Stimulated activated naive CD8-positive, alpha-beta T cell treated with anti-CD3 and anti-CD28 coated beads, Interleukin-15, Interleukin-2, amounts not matched to agents 100 ng/mL and 50 ng/mL, for 24 hours (primary cell): ENCODE measurements around the gene ENHO.
A peak's percentile ranks its signal among the peaks of the same experiment; 100 is the strongest.

Experiments used
- H3K27ac Mint-ChIP-seq: one replicate; pipeline ENCODE4 v1.8.0; 2021; ENCODE audit warnings: mild to moderate bottlenecking, mixed read lengths
- H3K27me3 Mint-ChIP-seq: one replicate; pipeline ENCODE4 v1.8.0; 2021; ENCODE audit warnings: mixed read lengths
- H3K36me3 Mint-ChIP-seq: one replicate; pipeline ENCODE4 v1.8.0; 2021; ENCODE audit warnings: low read depth, mixed read lengths
- H3K4me1 Mint-ChIP-seq: one replicate; pipeline ENCODE4 v1.8.0; 2021; ENCODE audit warnings: low read depth, mixed read lengths
- H3K4me3 Mint-ChIP-seq: one replicate; pipeline ENCODE4 v1.8.0; 2021; ENCODE audit warnings: mild to moderate bottlenecking, mixed read lengths
- H3K9me3 Mint-ChIP-seq: one replicate; pipeline ENCODE4 v1.8.0; 2021; ENCODE audit warnings: mixed read lengths

Gene ENHO

DNA sequence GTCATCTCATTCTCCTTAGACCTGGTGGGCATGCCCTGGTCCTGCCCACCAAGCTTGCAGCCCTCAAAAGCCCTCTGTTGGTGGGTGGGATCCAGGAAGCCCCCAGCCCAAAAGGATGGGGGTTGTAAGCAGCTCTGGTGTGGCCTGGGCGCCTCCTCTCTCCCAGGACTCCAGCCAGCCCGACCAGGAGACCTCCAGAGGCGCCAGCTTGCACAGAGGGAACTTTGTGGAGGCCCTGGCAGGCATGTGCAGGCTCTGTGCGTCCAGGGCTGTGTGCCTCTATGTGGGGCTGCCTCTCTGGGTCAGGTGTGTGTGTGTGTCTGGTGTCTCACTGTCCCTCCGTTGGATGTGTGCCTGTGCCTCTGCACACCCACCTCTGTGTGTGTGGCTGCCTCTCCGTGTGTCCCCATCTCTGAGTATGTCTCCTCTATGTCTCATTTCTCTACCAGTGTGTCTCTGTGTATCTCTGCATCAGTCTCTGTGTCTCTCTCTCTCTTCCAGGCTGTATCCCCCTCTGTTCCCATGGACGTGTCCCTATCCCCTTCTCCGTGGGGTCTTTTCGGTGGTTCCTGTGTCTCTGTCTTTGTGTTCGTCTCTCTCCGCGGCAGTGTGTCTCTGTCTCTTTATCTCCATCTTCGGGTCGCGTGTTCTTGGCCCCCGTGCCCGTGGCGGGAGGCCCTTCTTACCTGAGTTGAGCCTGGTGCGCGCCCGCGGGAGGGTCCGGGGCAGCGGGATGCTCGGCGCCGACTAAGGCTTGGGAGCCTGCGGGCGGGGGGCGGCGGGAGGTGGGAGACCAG is 501 bp downstream of the ENHO start:
- peaks cover 29% of the 10 kb centered on the region for H3K4me1 Mint-ChIP-seq
- H3K36me3 Mint-ChIP-seq = no peaks in the 10 kb centered on the region
- H3K4me3 Mint-ChIP-seq = peak overlapping the region; percentile 56
- H3K27me3 Mint-ChIP-seq = peaks cover 34% of the 10 kb centered on the region
- H3K9me3 Mint-ChIP-seq = no peaks in the 10 kb centered on the region
- no peak overlapping the region for H3K27ac Mint-ChIP-seq

DNA sequence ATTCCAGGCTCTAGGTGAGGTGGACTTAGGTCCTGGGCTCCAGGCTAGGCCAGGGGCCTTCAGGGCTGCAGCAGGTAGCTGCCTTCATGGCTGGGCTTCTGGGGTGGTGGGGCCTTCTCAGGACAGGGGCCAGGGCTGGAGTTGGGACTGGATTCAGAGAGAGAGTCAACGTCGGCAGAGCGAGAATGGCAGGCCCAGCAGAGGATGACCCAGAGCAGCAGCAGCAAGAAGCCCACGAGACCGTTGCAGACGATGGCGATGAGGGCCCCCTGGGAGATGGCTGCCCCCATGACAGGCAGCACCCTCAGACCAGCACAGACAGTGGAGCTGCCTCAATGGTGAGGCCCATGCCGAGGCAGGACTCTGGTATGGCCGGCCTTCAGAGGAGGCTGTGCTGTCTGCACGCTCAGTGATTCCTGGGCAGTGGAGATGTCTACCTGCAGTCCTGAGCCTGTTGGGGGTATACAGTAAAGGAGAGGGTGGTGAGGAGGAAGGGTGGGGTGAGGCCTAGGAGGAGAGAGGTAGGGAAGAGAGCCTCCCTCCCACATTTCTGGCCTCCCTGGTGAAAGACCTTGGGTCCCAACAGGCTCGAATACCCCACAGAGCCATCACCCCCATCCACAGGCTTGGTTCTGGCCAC is 1.3 kb downstream of the ENHO start:
- no peaks in the 10 kb centered on the region for H3K9me3 Mint-ChIP-seq
- no peak overlapping the region for H3K4me3 Mint-ChIP-seq
- peaks cover 29% of the 10 kb centered on the region for H3K4me1 Mint-ChIP-seq
- peaks cover 34% of the 10 kb centered on the region for H3K27me3 Mint-ChIP-seq
- no peak overlapping the region for H3K27ac Mint-ChIP-seq
- H3K36me3 Mint-ChIP-seq = no peaks in the 10 kb centered on the region

DNA sequence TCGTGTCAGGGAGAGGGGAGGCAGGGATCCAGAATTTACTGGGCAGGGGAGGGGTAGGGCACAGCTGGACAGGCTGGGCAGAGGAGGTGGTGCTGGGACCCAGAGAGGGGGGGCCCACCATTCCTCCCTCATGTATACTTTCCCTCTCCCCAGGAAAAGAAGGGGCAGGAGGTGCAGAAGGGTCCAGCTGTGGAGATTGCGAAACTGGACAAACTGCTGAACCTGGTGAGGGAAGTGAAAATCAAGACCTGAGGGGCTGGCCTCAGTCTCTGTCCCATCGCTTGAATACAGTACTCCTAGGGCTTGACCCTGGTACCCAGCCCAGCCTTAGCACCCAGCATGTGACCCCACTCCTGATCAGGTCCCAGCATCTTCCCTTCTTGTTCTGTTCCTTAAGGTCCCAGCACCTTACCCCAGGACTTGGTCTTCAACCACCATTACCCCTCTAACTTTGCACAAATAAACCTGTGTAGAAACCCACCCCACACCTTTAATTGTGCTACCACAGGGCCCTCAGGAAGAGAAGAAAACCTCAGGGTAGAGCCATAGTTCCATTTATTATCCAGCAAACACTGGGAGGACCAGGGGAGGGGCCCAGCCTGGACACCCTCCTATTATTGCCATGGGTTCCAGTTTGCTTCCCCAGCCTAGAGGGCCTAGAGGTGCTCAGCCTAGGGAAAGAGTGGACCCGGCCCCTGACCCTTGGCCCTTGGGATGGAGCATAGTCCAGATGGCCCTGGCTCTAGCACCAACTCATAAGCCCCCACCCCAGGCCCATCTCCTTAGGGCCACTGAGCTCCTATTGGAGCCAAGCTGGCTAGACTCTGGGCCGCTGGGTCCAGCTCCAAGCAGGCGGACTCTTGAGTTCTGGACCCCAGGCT is 2.0 kb downstream of the ENHO start:
- H3K9me3 Mint-ChIP-seq = no peaks in the 10 kb centered on the region
- no peak overlapping the region for H3K4me3 Mint-ChIP-seq
- no peak overlapping the region for H3K27ac Mint-ChIP-seq
- peaks cover 29% of the 10 kb centered on the region for H3K4me1 Mint-ChIP-seq
- no peaks in the 10 kb centered on the region for H3K36me3 Mint-ChIP-seq
- H3K27me3 Mint-ChIP-seq = peaks cover 30% of the 10 kb centered on the region

DNA sequence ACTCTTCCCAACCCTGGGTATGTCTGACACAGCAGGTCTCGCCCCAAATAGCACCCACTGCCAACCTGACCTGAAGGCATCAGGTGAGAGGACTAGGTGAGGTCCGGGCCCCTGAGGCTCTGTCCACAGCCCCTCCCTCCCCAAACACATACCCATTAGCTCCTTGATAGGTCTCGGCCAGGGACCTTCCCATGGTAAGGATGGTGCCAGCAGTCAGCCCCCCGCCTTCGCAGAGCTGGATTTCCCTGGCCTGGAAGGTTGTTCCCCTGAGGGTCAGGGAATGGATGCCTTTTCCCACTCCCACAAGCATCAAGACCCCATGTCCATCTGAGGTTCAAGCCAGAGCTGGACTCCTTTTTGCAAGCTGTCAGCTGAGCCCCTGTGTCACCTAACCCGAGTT is 2.7 kb downstream of the ENHO start:
- Mint-ChIP-seq H3K36me3 (no peaks in the 10 kb centered on the region), H3K27ac (no peak overlapping the region), H3K4me1 (peaks cover 24% of the 10 kb centered on the region), H3K27me3 (peaks cover 23% of the 10 kb centered on the region), H3K4me3 (no peak overlapping the region), H3K9me3 (no peaks in the 10 kb centered on the region)

DNA sequence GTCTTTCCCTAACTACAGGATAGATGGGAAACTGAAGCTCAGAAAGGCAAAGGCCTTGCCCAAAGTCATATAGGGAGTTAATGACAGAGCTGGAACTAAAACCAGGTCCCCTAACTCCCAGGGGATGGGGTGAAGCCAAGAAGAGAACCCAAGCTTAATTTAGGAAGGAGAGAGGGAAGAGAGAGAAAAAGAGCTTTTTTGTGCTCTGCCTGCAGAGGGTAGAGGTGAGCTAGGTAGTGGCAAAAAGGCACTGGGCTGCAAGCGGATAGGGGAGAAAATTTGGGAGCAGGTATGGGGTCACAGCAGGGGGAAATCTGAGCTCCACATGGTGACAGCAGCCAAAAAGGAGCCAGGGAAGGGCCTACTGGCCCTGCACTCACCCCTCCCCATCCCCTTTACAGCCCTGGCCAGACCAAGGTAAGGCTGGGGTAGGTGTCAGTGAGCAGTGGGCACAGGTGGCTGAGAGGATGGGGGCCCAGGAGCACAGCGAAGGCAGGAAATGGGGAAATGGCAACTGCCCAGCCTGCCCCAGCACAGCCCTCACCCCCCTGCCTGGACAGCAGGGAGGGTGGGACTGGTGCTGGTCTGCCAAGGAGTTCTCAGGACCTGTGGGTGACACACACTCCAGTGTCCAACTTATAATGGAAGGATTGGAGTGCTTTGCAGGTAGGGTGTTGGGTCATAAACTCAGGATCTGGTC is 3.3 kb downstream of the ENHO start:
- Mint-ChIP-seq H3K36me3 (no peaks in the 10 kb centered on the region), H3K4me1 (peaks cover 18% of the 10 kb centered on the region), H3K4me3 (no peak overlapping the region), H3K27ac (no peak overlapping the region), H3K9me3 (no peaks in the 10 kb centered on the region), H3K27me3 (peaks cover 17% of the 10 kb centered on the region)

DNA sequence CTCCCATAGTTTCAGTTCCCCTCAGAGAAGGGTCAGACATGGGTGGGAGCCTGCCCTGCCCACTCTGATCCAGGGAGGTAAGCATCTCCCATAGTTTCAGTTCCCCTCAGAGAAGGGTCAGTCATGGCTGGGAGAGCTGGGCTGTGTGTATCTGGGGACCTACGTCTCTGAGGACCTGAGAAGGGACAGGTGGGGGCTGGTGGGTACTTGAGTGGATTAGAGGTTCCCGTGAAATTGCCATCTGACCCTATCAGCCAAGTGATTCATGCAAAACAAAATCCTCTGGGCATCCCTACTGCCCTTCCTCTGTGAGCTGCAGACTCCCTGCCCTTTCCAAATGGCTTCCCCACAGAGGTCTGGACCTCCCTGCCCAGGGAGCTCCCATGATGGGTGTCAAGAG is 3.9 kb downstream of the ENHO start:
- Mint-ChIP-seq H3K4me3 (no peak overlapping the region), H3K36me3 (no peaks in the 10 kb centered on the region), H3K9me3 (no peaks in the 10 kb centered on the region), H3K27me3 (peaks cover 11% of the 10 kb centered on the region), H3K27ac (no peak overlapping the region), H3K4me1 (peaks cover 12% of the 10 kb centered on the region)

DNA sequence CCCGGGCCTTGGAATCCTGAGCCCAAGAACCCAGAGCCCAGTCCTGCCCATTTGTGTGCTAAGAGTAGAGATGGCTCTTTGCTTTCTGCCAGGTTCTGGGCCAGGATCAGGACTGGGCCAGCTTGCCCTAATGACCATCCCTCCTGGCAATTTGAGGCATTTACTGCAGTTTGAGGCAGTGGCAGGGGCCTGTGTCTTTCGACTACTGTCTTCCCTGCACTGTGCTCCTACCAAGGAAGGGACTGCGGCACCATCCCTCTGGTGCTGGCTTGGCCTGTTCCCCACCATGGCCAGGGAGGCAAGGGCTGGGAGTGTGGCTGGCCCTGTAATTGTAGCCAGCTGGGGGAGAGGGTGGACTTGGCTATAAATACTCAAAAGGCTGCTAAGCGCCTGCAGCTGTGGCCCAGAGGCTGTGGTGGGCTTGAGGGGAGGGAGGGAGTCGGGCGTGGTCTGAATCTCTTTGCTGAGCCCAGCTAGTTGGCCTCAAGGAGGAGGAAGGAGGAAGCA is 4.6 kb downstream of the ENHO start:
- no peak overlapping the region for H3K4me3 Mint-ChIP-seq
- H3K9me3 Mint-ChIP-seq = no peaks in the 10 kb centered on the region
- H3K36me3 Mint-ChIP-seq = no peaks in the 10 kb centered on the region
- H3K27me3 Mint-ChIP-seq = peaks cover 9% of the 10 kb centered on the region
- peaks cover 5% of the 10 kb centered on the region for H3K4me1 Mint-ChIP-seq
- H3K27ac Mint-ChIP-seq = no peak overlapping the region

DNA sequence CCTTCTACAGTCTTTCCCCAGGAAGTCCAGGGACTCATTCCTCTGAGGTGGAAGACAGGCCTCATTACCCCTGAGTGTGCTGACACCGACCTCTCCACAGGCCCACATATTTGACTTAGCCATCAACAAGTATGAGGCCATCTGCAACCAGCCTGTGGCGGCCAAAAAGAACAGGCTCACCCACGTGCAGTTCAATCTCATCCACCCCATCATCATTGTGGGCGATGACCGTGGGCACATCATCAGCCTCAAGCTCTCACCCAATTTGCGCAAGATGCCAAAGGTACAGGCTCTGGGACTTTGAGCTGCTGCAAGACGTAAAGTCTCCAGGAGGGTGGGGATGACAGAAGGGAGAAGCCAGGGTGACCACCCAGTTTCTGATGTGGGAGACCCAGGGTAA is 5.6 kb downstream of the ENHO start:
- H3K27ac Mint-ChIP-seq = no peak overlapping the region
- no peaks in the 10 kb centered on the region for H3K9me3 Mint-ChIP-seq

DNA sequence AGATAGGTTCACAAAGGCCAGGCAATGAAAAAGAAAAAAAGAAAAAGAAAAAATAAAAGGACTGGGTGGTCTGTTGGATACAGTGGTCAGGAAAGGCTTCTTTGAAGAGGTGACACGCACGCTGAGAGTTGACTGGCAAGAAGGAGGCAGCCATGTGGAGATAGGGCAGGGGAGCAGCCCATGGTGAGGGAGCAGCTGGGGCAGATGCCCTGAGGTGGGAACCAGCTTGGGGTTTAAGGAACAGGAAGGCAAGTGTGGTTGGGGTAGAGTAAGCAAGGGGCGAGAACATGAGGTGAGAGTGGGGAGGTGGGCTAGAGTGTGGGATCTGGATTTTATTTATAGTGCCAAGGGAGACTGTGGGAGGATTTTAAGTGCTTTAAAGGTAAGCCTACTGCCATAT is 6.8 kb downstream of the ENHO start:
- Mint-ChIP-seq H3K27me3 (no peaks in the 10 kb centered on the region), H3K9me3 (no peaks in the 10 kb centered on the region), H3K4me1 (no peaks in the 10 kb centered on the region), H3K27ac (no peak overlapping the region), H3K36me3 (no peaks in the 10 kb centered on the region), H3K4me3 (no peak overlapping the region)

More for the DNA sequence above, 5.6 kb downstream of the ENHO start:
- H3K4me3 Mint-ChIP-seq = no peak overlapping the region
- no peaks in the 10 kb centered on the region for H3K36me3 Mint-ChIP-seq
- H3K27me3 Mint-ChIP-seq = peaks cover 5% of the 10 kb centered on the region
- H3K4me1 Mint-ChIP-seq = peaks cover under 1% of the 10 kb centered on the region

DNA sequence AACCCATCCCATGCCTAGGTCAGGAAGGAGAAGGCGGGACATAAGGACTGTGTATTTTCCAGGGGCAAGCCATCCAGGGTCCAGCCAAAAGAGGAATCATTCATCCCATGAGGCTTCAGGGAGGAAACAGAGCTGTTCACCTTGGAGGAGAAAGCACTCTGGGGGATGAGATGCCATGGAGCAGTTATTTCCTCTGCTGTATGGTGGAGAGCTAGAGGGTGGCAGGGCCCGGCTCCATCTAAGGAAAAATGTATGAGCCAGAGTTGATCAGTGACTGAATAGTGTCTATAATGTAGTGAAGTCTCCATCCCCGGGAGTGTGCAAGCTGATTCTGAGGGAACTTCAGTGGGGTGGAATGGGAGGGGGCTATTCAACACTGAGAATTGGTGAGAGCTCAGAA is 8.0 kb downstream of the ENHO start:
- H3K4me1 Mint-ChIP-seq = no peaks in the 10 kb centered on the region
- H3K4me3 Mint-ChIP-seq = no peak overlapping the region
- H3K36me3 Mint-ChIP-seq = no peaks in the 10 kb centered on the region
- H3K9me3 Mint-ChIP-seq = no peaks in the 10 kb centered on the region
- no peaks in the 10 kb centered on the region for H3K27me3 Mint-ChIP-seq
- no peak overlapping the region for H3K27ac Mint-ChIP-seq

DNA sequence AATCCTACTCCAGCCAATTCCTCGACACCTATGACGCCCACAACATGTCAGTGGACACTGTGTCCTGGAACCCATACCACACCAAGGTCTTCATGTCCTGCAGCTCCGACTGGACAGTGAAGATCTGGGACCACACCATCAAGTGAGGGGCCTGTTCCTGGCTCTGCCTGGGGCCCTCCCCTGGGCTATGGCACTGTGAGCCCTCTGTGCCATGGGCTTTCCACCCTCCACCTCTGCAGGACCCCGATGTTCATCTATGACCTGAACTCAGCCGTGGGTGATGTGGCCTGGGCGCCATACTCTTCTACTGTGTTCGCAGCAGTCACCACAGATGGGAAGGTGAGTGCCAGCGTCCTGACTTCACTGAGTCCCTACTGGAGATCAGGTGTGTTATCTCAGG is 8.4 kb downstream of the ENHO start:
- H3K9me3 Mint-ChIP-seq = no peaks in the 10 kb centered on the region

DNA sequence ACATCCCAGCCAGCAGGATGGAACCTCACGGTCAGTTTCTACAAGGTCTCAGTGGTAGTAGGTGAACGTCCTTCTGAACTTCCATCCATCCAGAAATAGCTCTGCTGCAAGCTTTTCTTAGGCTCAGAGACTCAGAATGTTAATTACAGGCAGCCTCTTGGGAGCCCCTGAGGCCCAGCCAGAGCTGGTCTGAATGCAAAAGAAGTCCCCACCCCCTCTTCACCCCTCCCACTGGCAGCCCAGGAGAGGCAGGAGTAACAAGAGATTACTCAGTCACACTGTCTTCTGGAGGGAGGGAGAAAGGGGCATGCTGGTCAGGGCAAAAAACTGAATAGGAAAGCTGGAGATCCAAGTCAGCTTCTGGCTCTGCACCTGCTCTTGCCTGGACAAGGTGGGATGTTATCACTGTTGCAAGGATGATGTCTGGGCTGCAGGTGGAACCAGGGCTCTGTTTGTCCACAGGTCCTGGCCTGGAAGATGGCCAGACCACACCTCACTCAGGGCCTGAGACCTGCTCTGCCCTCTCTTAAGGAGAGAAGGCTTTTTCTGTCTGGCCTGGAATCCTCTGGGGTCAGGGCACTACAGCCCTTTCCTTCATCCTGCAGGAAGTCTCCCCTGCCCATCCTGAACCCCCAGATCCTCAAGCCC is 9.1 kb downstream of the ENHO start:
- H3K4me3 Mint-ChIP-seq = no peak overlapping the region
- no peaks in the 10 kb centered on the region for H3K9me3 Mint-ChIP-seq
- no peak overlapping the region for H3K27ac Mint-ChIP-seq
- no peaks in the 10 kb centered on the region for H3K36me3 Mint-ChIP-seq
- no peaks in the 10 kb centered on the region for H3K4me1 Mint-ChIP-seq
- no peaks in the 10 kb centered on the region for H3K27me3 Mint-ChIP-seq

More for the DNA sequence above, 8.4 kb downstream of the ENHO start:
- H3K4me1 Mint-ChIP-seq = no peaks in the 10 kb centered on the region
- no peaks in the 10 kb centered on the region for H3K27me3 Mint-ChIP-seq
- no peaks in the 10 kb centered on the region for H3K36me3 Mint-ChIP-seq
- H3K27ac Mint-ChIP-seq = no peak overlapping the region
- H3K4me3 Mint-ChIP-seq = no peak overlapping the region

DNA sequence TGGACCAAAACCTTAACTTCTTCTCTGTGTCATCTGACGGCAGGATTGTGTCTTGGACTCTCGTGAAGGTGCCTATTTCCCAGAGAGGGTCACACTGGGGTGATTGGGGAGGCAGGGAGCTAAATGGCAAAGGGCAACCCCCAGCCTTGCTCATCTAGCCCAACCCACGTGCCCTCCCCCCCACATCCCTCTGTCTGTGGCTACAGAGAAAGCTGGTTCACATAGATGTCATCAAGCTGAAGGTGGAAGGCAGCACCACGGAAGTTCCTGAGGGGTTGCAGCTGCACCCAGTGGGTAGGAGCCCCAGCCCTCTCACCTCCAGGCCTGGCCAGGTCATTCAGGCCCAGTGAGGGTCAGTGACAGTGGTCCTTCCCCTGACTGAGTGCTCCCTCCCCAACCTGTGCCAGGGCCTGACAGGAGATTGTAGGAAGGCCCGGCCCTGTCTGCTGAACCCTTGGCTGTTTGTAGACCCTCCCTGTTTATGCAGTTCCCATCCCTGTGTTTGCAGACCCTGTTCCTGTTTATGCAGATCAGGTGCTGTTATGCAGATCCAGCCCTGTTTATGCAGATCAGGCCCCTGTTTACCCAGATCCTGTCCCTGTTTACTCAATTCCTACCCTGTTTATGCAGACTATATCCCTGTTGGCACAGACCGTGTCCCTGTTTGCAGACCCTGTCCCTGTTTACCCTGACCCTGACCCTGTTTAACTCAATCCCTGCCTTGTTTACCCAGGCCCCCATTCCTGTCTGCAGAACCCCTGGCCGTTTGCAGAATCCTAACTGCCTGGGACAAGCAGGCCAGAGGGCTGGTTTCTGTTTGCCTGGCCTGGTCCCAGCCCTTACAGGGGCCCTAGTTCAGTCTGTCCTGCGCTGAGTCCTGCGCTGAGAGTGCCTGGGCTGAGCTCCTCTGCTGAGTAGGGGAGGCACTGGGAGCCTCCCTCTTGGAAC is 10.4 kb downstream of the ENHO start:
- no peaks in the 10 kb centered on the region for H3K27me3 Mint-ChIP-seq
- H3K36me3 Mint-ChIP-seq = no peaks in the 10 kb centered on the region
- no peak overlapping the region for H3K4me3 Mint-ChIP-seq
- no peak overlapping the region for H3K27ac Mint-ChIP-seq
- H3K9me3 Mint-ChIP-seq = no peaks in the 10 kb centered on the region
- H3K4me1 Mint-ChIP-seq = no peaks in the 10 kb centered on the region
